ENCODE measurements around the gene OSBPL5. TPM values are rescaled to one million over a fixed set of nuclear protein-coding genes. Genes with fewer than 3 reads are reported as not detected.
A peak's percentile ranks its signal among the peaks of the same experiment; 100 is the strongest.

OSBPL5 gene
- total RNA-seq, 1 experiment from 2014 or later = 115 TPM

DNA sequence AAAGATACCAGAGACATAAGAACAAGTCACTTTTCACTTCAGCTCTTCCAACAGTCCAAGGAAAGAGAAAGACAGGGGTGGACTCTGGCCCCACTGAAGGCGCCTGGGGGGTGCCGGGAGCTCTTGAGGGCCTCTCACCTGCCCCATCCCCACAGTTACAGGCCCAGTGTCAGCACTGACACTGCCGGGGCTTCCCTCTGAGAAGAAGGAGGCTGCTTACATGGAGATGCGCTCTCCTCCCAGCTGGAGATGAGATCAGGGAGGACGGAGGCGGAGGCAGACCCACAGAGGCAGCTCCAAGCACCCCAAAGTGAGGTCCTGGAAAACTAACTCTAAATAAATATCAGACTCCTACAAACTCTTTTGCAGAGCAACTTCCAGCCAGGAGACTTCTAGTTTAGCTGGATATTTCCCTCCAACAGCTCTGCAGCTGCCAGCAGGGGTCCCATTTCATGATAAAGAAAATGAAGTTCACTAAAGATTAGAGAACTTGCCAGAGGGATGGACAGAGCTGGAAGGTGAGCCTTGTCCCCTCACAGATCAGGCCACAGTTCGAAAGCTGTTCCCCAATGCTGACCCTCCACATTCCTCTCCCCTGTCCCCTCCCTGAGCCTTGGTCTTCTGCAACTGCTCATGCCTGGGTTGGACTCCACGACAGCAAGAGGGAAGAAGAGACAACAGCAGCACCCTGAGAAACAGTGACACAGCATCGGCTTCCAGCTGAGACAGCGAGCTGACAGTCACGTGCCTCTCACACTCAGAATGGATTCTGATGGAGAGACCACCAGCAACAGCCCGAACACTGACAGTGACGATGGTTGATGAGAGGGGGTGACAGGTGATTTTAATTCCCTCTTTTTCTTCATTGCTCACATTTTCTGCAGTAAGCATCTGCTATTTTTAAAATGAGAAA is 113.7 kb downstream of the OSBPL5 start:
- ChIA-PET POLR2A (interaction anchor here (0.7 to 2.4 kb wide), 4 partner anchors 17 to 122 kb away, joined by 3 to 19 read pairs (median 5); partner anchors contain the start of gene PHLDA2), CTCF (interaction anchor here (0.5 to 13.3 kb wide), 8 partner anchors 14 to 516 kb away, joined by 3 to 113 read pairs (median 5); no protein-coding TSS in a partner anchor)
- DNase-seq (ENCODE audit: unreplicated experiment) = no peak
- Mint-ChIP-seq H3K36me3 (ENCODE audit: insufficient read depth, unreplicated experiment) (peaks cover 42% of the 10 kb centered on the region), H3K4me3 (ENCODE audit: unreplicated experiment) (no peak overlapping the region), H3K4me1 (ENCODE audit: insufficient read depth, unreplicated experiment) (peaks cover 24% of the 10 kb centered on the region), H3K27me3 (ENCODE audit: insufficient read depth, unreplicated experiment) (no peaks in the 10 kb centered on the region), H3K9me3 (ENCODE audit: unreplicated experiment) (no peaks in the 10 kb centered on the region), H3K27ac (ENCODE audit: low read depth, unreplicated experiment) (peak overlapping the region; percentile 52)
- TF ChIP-seq, protein P1, sequence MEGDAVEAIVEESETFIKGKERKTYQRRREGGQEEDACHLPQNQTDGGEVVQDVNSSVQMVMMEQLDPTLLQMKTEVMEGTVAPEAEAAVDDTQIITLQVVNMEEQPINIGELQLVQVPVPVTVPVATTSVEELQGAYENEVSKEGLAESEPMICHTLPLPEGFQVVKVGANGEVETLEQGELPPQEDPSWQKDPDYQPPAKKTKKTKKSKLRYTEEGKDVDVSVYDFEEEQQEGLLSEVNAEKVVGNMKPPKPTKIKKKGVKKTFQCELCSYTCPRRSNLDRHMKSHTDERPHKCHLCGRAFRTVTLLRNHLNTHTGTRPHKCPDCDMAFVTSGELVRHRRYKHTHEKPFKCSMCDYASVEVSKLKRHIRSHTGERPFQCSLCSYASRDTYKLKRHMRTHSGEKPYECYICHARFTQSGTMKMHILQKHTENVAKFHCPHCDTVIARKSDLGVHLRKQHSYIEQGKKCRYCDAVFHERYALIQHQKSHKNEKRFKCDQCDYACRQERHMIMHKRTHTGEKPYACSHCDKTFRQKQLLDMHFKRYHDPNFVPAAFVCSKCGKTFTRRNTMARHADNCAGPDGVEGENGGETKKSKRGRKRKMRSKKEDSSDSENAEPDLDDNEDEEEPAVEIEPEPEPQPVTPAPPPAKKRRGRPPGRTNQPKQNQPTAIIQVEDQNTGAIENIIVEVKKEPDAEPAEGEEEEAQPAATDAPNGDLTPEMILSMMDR (IDR thresholded peaks at IDR 0.05; ENCODE audit: unreplicated experiment) = no peak
- no TSS peak for BruUV-seq (replicated peaks)
- intact Hi-C loops (cut with micrococcal nuclease) = loop anchor here (2.0 kb wide), 1 partner anchor 41 kb away; no protein-coding TSS in a partner anchor

DNA sequence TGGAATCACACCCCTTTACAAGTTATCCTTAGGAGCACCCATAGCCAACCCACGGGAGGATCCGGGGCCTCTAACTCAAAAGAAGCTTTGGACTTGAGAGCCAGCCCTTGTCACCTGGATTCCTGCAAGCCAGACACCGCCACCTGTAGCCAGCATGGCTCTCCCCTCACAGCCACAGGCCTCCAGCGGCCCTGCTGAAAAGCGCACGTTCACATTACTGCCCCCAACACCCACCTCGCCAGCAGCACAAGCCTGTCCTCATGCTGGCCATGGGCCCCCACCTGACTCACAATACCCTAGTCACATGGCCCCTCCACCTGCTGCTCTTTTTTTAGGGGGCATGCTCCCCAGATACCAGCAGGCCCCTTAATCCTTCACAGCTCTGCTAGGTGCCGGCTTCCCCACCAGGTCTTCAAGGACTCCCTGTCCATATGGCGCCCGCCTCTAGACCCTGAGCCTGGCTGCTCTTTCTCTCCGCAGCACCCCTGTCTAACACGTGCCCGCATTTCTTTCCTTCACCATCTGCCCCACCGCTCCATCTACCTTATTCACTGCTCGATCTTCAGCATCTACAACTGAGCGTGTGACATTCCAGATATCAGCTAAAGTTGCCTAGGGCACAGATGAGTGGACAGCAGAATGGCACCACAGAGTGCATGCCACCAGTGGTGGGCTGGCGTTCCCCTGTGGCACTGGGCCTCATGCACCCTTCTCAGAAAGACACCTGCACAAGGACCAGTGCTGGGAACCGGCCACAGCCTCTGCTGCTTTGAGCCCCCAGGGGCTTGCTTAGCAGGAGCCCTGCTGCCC is 114.5 kb downstream of the OSBPL5 start:
- TF ChIP-seq, protein P1 (IDR thresholded peaks at IDR 0.05; ENCODE audit: unreplicated experiment) = no peak
- H3K4me1 Mint-ChIP-seq (ENCODE audit: insufficient read depth, unreplicated experiment) = peaks cover 24% of the 10 kb centered on the region
- no TSS peak for BruUV-seq (replicated peaks)
- H3K4me3 Mint-ChIP-seq (ENCODE audit: unreplicated experiment) = no peak overlapping the region
- peaks cover 49% of the 10 kb centered on the region for H3K36me3 Mint-ChIP-seq (ENCODE audit: insufficient read depth, unreplicated experiment)
- CTCF ChIA-PET = interaction anchor here (0.5 to 13.3 kb wide), 14 partner anchors 13 to 516 kb away, joined by 3 to 113 read pairs (median 3); no protein-coding TSS in a partner anchor
- intact Hi-C loops (cut with micrococcal nuclease) = loop anchor here (2.0 kb wide), 1 partner anchor 42 kb away; no protein-coding TSS in a partner anchor
- no peak for DNase-seq (ENCODE audit: unreplicated experiment)
- H3K27ac Mint-ChIP-seq (ENCODE audit: low read depth, unreplicated experiment) = peak overlapping the region; percentile 52
- H3K27me3 Mint-ChIP-seq (ENCODE audit: insufficient read depth, unreplicated experiment) = no peaks in the 10 kb centered on the region
- POLR2A ChIA-PET = interaction anchor here (0.7 to 2.4 kb wide), 15 partner anchors 8 to 121 kb away, joined by 3 to 19 read pairs (median 6); partner anchors contain the start of genes NAP1L4 and PHLDA2
- no peaks in the 10 kb centered on the region for H3K9me3 Mint-ChIP-seq (ENCODE audit: unreplicated experiment)

DNA sequence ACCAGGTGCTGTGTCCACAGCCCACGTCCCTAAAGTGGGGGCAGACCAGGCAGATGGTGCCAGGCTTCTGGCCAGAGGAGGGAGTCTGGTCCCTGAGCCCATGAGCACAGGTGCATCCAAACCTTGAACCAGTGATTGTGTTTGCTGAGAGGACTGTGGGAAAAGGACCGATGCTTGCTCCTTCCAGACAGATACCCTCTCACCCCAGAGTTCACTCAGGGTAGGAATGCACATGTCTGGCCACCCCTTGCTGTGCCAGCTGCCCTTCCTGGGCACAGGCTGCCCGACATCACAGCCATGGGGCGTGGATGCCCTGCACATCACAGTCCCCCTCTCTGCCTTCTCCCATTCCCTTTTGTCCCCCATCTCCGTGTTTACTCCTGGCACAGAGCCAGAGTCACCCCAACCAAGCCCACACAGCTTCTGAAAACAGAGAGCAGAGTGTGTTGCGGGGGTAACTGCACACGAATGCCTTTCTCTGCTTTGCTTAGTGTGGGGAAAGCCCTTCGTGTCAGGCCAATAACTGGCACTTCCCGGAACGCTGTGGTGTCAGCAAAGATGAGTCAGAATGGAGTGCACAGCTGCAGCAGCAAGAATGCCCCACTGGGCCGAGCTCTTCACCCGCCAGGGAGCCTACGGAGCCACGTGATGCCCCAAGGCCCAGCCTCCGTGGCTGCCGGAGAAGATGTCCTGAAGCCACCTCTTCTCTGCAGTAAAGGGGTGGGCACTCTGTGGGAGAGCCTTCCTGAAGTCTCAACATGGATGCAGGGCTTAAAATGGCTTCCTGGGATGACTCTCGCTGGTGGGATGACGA is 115.5 kb downstream of the OSBPL5 start:
- TF ChIP-seq, protein P1 (IDR thresholded peaks at IDR 0.05; ENCODE audit: unreplicated experiment) = peak; percentile 26
- Mint-ChIP-seq H3K27me3 (ENCODE audit: insufficient read depth, unreplicated experiment) (no peaks in the 10 kb centered on the region), H3K4me1 (ENCODE audit: insufficient read depth, unreplicated experiment) (peaks cover 19% of the 10 kb centered on the region), H3K9me3 (ENCODE audit: unreplicated experiment) (no peaks in the 10 kb centered on the region), H3K36me3 (ENCODE audit: insufficient read depth, unreplicated experiment) (peaks cover 42% of the 10 kb centered on the region), H3K27ac (ENCODE audit: low read depth, unreplicated experiment) (peak overlapping the region; percentile 95), H3K4me3 (ENCODE audit: unreplicated experiment) (peak overlapping the region; percentile 63)
- intact Hi-C loops (cut with micrococcal nuclease) = loop anchor here (2.0 kb wide), 1 partner anchor 43 kb away; no protein-coding TSS in a partner anchor
- peak; percentile 91 for DNase-seq (ENCODE audit: unreplicated experiment)
- ChIA-PET POLR2A (interaction anchor here (0.8 to 2.4 kb wide), 16 partner anchors 8 to 120 kb away, joined by 3 to 19 read pairs (median 6); partner anchors contain the start of genes CARS1, NAP1L4 and PHLDA2), CTCF (interaction anchor here (0.5 to 13.3 kb wide), 18 partner anchors 11 to 554 kb away, joined by 3 to 113 read pairs (median 4); no protein-coding TSS in a partner anchor)
- no TSS peak for BruUV-seq (replicated peaks)

All from MCF 10A (cell line).